HUES48 (cell line): ENCODE measurements around the gene AFG1L.

Source experiments
- H3K27ac ChIP-seq: one replicate; pipeline ENCODE4 v1.7.0; 2013; ENCODE audit warnings: low read depth, low read length, inconsistent platforms
- H3K27me3 ChIP-seq: 2 replicates; pipeline ENCODE4 v1.6.1; 2013; ENCODE audit warnings: mild to moderate bottlenecking, low read length; ENCODE audit not compliant: control insufficient read depth, insufficient read depth
- H3K36me3 ChIP-seq: 2 replicates; pipeline ENCODE4 v1.6.1; 2013; ENCODE audit warnings: low read length; ENCODE audit not compliant: control insufficient read depth, insufficient read depth
- H3K4me1 ChIP-seq: 2 replicates; pipeline ENCODE4 v1.6.1; 2013; ENCODE audit warnings: mild to moderate bottlenecking, low read length; ENCODE audit not compliant: control insufficient read depth, insufficient read depth
- H3K4me3 ChIP-seq: 2 replicates; pipeline ENCODE4 v1.5.1; 2013; ENCODE audit warnings: mild to moderate bottlenecking, low read depth, low read length
- H3K9ac ChIP-seq: 2 replicates; pipeline ENCODE4 v1.6.1; 2013; ENCODE audit warnings: mild to moderate bottlenecking, low read depth, low read length, moderate library complexity
- H3K9me3 ChIP-seq: 2 replicates; pipeline ENCODE4 v1.6.1; 2013; ENCODE audit warnings: low read length; ENCODE audit not compliant: control insufficient read depth, insufficient read depth

AFG1L gene

GRCh38 chr6:108566406-108566805 is 271.6 kb downstream of the AFG1L start:
- H3K27me3 ChIP-seq, result peaks cover 27% of the 10 kb centered on the region
- no peak overlapping the region for H3K4me3 ChIP-seq
- H3K36me3 ChIP-seq, result peaks cover 16% of the 10 kb centered on the region
- no peak overlapping the region for H3K9ac ChIP-seq
- peaks cover 36% of the 10 kb centered on the region for H3K4me1 ChIP-seq
- H3K27ac ChIP-seq, result no peak overlapping the region
- H3K9me3 ChIP-seq, result no peaks in the 10 kb centered on the region

DNA sequence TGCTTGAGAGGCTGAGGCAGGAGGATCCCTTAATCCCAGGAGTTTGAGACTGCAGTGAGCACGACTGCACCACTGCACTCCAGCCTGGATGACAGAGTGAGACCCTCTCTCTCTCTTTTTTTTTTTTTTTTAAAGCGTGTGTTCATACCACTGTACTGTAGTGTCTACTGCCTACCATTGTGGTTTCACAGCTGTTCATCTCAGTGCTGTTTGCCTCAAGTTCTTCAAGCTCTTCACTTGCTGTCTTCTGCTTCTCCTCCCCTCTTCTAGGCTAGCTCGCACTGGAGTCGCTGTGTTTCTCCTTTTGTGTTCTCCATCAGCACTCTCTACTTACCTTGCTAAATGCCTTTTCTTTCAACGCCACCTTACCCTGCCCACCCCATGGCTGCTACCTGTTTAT is 273.2 kb downstream of the AFG1L start:
- Histone ChIP-seq H3K4me1 (peaks cover 34% of the 10 kb centered on the region), H3K4me3 (no peak overlapping the region), H3K9me3 (no peaks in the 10 kb centered on the region), H3K27ac (no peak overlapping the region), H3K27me3 (peaks cover 14% of the 10 kb centered on the region), H3K36me3 (peaks cover 26% of the 10 kb centered on the region), H3K9ac (no peak overlapping the region)

GRCh38 chr6:108568551-108569305 is 273.9 kb downstream of the AFG1L start:
- Histone ChIP-seq H3K27me3 (peaks cover 8% of the 10 kb centered on the region), H3K9ac (no peak overlapping the region), H3K9me3 (no peaks in the 10 kb centered on the region), H3K4me3 (no peak overlapping the region), H3K27ac (no peak overlapping the region), H3K36me3 (peaks cover 26% of the 10 kb centered on the region), H3K4me1 (peaks cover 27% of the 10 kb centered on the region; the same call in 1 of the 2 replicates)

DNA sequence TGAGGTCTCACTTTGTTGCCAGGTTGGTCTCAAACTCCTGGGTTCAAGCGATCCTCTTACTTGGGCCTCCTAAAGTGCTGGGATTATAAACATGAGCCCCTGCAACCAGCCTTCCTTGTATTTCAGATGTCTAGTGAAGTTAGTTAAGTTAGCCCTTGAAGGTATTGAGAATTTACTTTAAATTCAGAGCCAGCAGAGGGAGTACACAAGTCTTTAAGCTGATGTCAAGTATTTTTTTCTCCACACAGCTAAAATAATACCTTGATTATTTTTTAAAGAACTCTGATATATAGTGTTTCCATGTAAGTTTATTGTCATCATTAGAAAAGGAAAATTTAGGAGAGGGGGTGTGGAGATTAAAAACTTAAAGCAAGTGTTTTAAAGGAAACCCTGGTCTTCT is 275.7 kb downstream of the AFG1L start:
- H3K27me3 ChIP-seq, result no peaks in the 10 kb centered on the region
- no peaks in the 10 kb centered on the region for H3K9me3 ChIP-seq
- H3K36me3 ChIP-seq, result peaks cover 26% of the 10 kb centered on the region
- no peak overlapping the region for H3K27ac ChIP-seq
- H3K4me1 ChIP-seq, result peaks cover 9% of the 10 kb centered on the region; the same call in 1 of the 2 replicates
- no peak overlapping the region for H3K4me3 ChIP-seq
- H3K9ac ChIP-seq, result no peak overlapping the region

GRCh38 chr6:108574457-108575141 is 279.7 kb downstream of the AFG1L start:
- Histone ChIP-seq H3K4me1 (no peaks in the 10 kb centered on the region), H3K9ac (no peak overlapping the region), H3K4me3 (no peak overlapping the region), H3K36me3 (peaks cover 17% of the 10 kb centered on the region), H3K9me3 (no peaks in the 10 kb centered on the region), H3K27me3 (no peaks in the 10 kb centered on the region), H3K27ac (no peak overlapping the region)
